ENCODE results near the gene TIMM22. TPM values are rescaled to one million over a fixed set of nuclear protein-coding genes. Genes with fewer than 3 reads are reported as not detected.
A peak's percentile ranks its signal among the peaks of the same experiment; 100 is the strongest.

The TIMM22 gene
- total and polyA plus RNA-seq, 4 donors, result 7.2 to 12.2 (median 9.9) TPM

DNA sequence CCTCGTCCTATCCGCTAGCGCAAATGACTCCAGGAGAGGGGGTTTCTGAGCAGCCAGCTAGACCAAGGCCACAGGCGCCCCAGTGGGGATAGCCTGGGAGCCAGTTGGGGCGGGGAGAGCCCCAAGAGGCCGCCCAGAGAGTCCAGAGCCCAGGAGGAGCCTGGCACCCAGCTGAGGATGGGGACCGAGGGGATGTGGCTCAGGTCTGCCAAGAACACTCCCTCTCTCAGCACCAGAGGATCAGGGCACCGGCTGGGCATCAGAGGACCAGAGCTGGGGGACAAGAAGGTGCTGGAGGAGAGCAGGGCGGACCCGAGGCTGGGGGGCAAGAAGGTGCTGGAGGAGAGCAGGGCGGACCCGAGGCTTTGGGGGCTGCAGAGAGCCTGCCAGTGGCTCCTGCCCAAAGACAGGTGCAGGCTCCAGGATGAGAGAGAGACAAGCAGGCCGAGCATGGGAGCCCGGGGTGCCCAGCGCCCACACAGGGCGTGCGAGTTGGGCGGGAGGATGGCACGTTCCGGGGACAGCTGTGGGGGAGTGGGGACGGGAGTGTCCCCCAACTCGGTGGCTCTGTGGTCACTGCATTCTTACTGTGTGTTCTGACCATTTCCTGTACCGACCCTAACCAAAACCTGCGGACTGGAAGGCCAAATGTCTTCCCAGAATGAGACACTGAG, 39.4 kb downstream of the TIMM22 start:
- TF ChIP-seq, protein P1, sequence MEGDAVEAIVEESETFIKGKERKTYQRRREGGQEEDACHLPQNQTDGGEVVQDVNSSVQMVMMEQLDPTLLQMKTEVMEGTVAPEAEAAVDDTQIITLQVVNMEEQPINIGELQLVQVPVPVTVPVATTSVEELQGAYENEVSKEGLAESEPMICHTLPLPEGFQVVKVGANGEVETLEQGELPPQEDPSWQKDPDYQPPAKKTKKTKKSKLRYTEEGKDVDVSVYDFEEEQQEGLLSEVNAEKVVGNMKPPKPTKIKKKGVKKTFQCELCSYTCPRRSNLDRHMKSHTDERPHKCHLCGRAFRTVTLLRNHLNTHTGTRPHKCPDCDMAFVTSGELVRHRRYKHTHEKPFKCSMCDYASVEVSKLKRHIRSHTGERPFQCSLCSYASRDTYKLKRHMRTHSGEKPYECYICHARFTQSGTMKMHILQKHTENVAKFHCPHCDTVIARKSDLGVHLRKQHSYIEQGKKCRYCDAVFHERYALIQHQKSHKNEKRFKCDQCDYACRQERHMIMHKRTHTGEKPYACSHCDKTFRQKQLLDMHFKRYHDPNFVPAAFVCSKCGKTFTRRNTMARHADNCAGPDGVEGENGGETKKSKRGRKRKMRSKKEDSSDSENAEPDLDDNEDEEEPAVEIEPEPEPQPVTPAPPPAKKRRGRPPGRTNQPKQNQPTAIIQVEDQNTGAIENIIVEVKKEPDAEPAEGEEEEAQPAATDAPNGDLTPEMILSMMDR (IDR thresholded peaks at IDR 0.05; ENCODE audit: control extremely low read depth, extremely low read depth), result no peak
- Histone ChIP-seq H3K9ac (ENCODE audit: insufficient read depth in 1 of 2, low read length in 2 of 2) (no peak overlapping the region), H3K27ac (ENCODE audit: low read depth in 1 of 2, low read length in 1 of 2) (peak overlapping the region in 1 of 2 donors; percentile 32), H3K4me3 (no peak overlapping the region), H3K36me3 (ENCODE audit: control insufficient read depth in 4 of 4, insufficient read depth in 4 of 4, low read length in 4 of 4) (peaks cover 0 to 32% (median under 1%) of the 10 kb centered on the region in 4 donors), H3K4me1 (ENCODE audit: control insufficient read depth in 5 of 5, insufficient read depth in 5 of 5, low read length in 5 of 5) (peaks cover 0 to 20% (median 12%) of the 10 kb centered on the region in 5 donors), H3K9me3 (ENCODE audit: control insufficient read depth in 4 of 4, insufficient read depth in 3 of 4, low read length in 3 of 4) (peaks cover 0 to 3% (median 0%) of the 10 kb centered on the region in 4 donors), H3K27me3 (ENCODE audit: control insufficient read depth in 3 of 3, insufficient read depth in 3 of 3, low read length in 2 of 3) (no peaks in the 10 kb centered on the region)
- DNase-seq (no peak), ATAC-seq (ENCODE audit: insufficient read depth, low FRiP score) (no peak)
- 91 to 93% methylated on average over 24 of the region's 24 CpGs for WGBS, 2 donors

DNA sequence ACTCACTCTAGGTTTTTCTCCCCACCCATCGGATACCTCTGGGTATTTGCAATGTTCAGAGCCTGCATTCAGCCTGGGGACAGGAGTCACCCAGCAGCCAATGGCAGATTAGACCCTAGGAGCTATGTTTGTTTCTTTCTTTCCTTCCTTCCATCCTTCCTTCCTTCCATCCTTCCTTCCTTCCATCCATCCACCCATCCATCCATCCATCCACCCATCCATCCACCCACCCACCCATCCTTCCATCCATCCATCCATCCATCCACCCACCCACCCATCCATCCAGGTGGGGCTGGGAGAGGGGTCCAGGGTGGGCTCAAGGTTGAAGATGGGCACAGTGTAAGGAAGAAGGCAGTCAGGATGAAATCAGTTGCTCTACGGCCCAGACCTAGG, 39.9 kb downstream of the TIMM22 start:
- Histone ChIP-seq H3K4me1 (ENCODE audit: control insufficient read depth in 5 of 5, insufficient read depth in 5 of 5, low read length in 5 of 5) (peaks cover 0 to 20% (median 13%) of the 10 kb centered on the region in 5 donors), H3K27ac (ENCODE audit: low read depth in 1 of 2, low read length in 1 of 2) (no peak overlapping the region), H3K9me3 (ENCODE audit: control insufficient read depth in 4 of 4, insufficient read depth in 3 of 4, low read length in 3 of 4) (peaks cover 0 to 3% (median 0%) of the 10 kb centered on the region in 4 donors), H3K27me3 (ENCODE audit: control insufficient read depth in 3 of 3, insufficient read depth in 3 of 3, low read length in 2 of 3) (no peaks in the 10 kb centered on the region), H3K4me3 (no peak overlapping the region), H3K9ac (ENCODE audit: insufficient read depth in 1 of 2, low read length in 2 of 2) (no peak overlapping the region), H3K36me3 (ENCODE audit: control insufficient read depth in 4 of 4, insufficient read depth in 4 of 4, low read length in 4 of 4) (peaks cover 0 to 34% (median under 1%) of the 10 kb centered on the region in 4 donors)
- DNase-seq, result no peak
- ATAC-seq (ENCODE audit: insufficient read depth, low FRiP score), result no peak
- 90 to 94% methylated on average over 2 of the region's 2 CpGs for WGBS, 2 donors
- TF ChIP-seq, protein P1 (IDR thresholded peaks at IDR 0.05; ENCODE audit: control extremely low read depth, extremely low read depth), result no peak

DNA sequence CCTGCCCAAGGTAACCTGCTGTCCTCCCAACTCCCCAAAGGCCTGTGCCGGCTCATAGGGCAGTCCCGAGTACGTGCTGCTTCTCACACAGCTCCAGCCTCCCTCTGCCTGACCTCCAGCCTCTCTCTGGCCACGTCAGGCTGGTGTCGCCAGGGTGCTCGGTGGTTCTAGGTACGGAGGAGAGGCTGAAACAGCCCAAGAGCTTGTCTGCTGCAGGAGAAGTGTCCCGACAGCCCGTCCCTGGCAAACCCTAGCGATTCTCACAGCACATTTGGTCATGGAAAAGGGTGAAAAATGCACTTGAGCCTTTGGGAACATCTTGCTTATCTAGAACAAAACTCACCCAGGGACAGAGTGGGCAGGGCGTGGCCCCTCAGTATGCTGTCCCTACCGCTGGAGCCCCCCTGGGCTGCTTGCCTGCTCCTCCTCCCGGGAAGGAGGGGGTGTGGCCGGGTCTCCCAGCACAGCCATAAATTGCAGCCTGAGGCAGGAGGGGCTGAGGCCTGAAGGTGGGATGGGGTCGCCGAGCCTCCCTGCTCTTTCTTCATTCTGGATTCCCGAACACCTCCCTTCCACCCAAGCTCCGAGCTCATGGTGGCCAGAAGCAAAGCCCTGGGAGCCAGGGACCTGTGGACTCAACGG, 40.4 kb downstream of the TIMM22 start:
- H3K9me3 ChIP-seq (ENCODE audit: control insufficient read depth in 4 of 4, insufficient read depth in 3 of 4, low read length in 3 of 4), result peaks cover 0 to 3% (median 0%) of the 10 kb centered on the region in 4 donors
- ATAC-seq (ENCODE audit: insufficient read depth, low FRiP score) (no peak), DNase-seq (no peak)
- no peaks in the 10 kb centered on the region for H3K27me3 ChIP-seq (ENCODE audit: control insufficient read depth in 3 of 3, insufficient read depth in 3 of 3, low read length in 2 of 3)
- no peak overlapping the region for H3K9ac ChIP-seq (ENCODE audit: insufficient read depth in 1 of 2, low read length in 2 of 2)
- peaks cover 0 to 15% (median 13%) of the 10 kb centered on the region in 5 donors for H3K4me1 ChIP-seq (ENCODE audit: control insufficient read depth in 5 of 5, insufficient read depth in 5 of 5, low read length in 5 of 5)
- H3K36me3 ChIP-seq (ENCODE audit: control insufficient read depth in 4 of 4, insufficient read depth in 4 of 4, low read length in 4 of 4), result peaks cover 0 to 35% (median 4%) of the 10 kb centered on the region in 4 donors
- WGBS, 2 donors, result 89 to 91% methylated on average over 19 of the region's 19 CpGs
- TF ChIP-seq, protein P1 (IDR thresholded peaks at IDR 0.05; ENCODE audit: control extremely low read depth, extremely low read depth), result no peak
- H3K4me3 ChIP-seq, result no peak overlapping the region
- H3K27ac ChIP-seq (ENCODE audit: low read depth in 1 of 2, low read length in 1 of 2), result no peak overlapping the region
